Measurements from ENCODE around the gene MAB21L2.

- TF ChIP-seq ZFP36 (IDR thresholded peaks at IDR 0.05; ENCODE audit: borderline replicate concordance, partially characterized antibody) (no peak), MAX (IDR thresholded peaks at IDR 0.05) (no peak), POLR2A (IDR thresholded peaks at IDR 0.05; ENCODE audit: low read length) (no peak), CTCF (IDR thresholded peaks at IDR 0.05) (no peak), EP300 (IDR thresholded peaks at IDR 0.05) (no peak), ZSCAN20 (CRISPR knock-in tag; IDR thresholded peaks at IDR 0.05) (no peak), CHD2 (IDR thresholded peaks at IDR 0.05; ENCODE audit: low read length, partially characterized antibody) (no peak), CHD4 (IDR thresholded peaks at IDR 0.05; ENCODE audit: borderline replicate concordance) (no peak), MAFK (IDR thresholded peaks at IDR 0.05; ENCODE audit: partially characterized antibody) (no peak), JUNB (IDR thresholded peaks at IDR 0.05) (no peak)
Measured at GRCh38 chr4:150599547-150599946, 17.6 kb downstream of the MAB21L2 start.
